Prostate gland (tissue), 2 donors: ENCODE measurements around the gene TEX29. TPM values are rescaled to one million over a fixed set of nuclear protein-coding genes. Genes with fewer than 3 reads are reported as not detected.

Source experiments
- DNase-seq: peaks from one replicate; pipeline ENCODE4 v3.0.0-alpha.2; 2019; ENCODE audit warnings: low spot score
- H3K27ac ChIP-seq, 2 donors: fragments of 200-600 bp; sonication (generic); 2 replicates each; pipeline ENCODE4 v1.5.1; 2017 to 2019
- H3K27me3 ChIP-seq: fragments of 200-600 bp; sonication (generic); replicated peaks from 2 replicates; pipeline ENCODE4 v1.5.1; 2019; ENCODE audit not compliant: insufficient read depth
- H3K36me3 ChIP-seq, 2 donors: fragments of 200-600 bp; sonication (generic); 1 replicate in 1 of 2; 2 replicates in 1 of 2; pipeline versions ENCODE4 v1.5.1 to v1.8.1; 2017 to 2019
- H3K4me1 ChIP-seq: fragments of 200-600 bp; sonication (generic); replicated peaks from 2 replicates; pipeline ENCODE4 v1.5.1; 2019
- H3K4me3 ChIP-seq, 2 donors: fragments of 200-600 bp; sonication (generic); 2 replicates each; pipeline ENCODE4 v1.5.1; 2017 to 2019
- H3K9me3 ChIP-seq: fragments of 200-600 bp; sonication (generic); 2 replicates; pipeline ENCODE4 v1.5.1; 2017
- POLR2A ChIP-seq: fragments of 450-650 bp; IDR thresholded peaks from one replicate; pipeline ENCODE4 v1.6.1; 2016; ENCODE audit warnings: antibody characterized with exemption, mild to moderate bottlenecking
- POLR2AphosphoS5 ChIP-seq: sonication (generic); formaldehyde crosslinking; IDR thresholded peaks from one replicate; pipeline ENCODE4 v1.6.1; 2017; ENCODE audit warnings: antibody characterized with exemption
- WGBS: methylation state at CpG from one replicate; pipeline ENCODE4 v1.1.5; 2018; 5-methylcytosine and 5-hydroxymethylcytosine counted together
- intact Hi-C: fragments of 100-400 bp; cut with DNase I; formaldehyde crosslinking; loops from one replicate; pipeline ENCODE4 v1.14.2; 2022
- total RNA-seq, 2 donors: library from RNA; depleted of rRNA; stranded (reverse); fragments of >200 nt; gene quantifications; one replicate each; pipeline ENCODE4 v1.1.0, GENCODE V29; 2016
- TF ChIP-seq, protein P1 (sequence below), 4 experiments: fragments of 200-600 bp in 2 of 4; fragments of 450-650 bp in 2 of 4; sonication (generic) in 2 of 4; IDR thresholded peaks; 1 replicate in 3 of 4; 2 replicates in 1 of 4; pipeline ENCODE4 v1.5.1; 2016 to 2019; ENCODE audit warnings: antibody characterized with exemption in 4 of 4, mild to moderate bottlenecking in 2 of 4, moderate library complexity in 2 of 4

Gene TEX29
- total RNA-seq, 2 donors from 2014 or later: 1.4 TPM; not detected in 1

- Histone ChIP-seq H3K27me3 (no peaks in the 10 kb centered on the region), H3K4me1 (peaks cover 27% of the 10 kb centered on the region), H3K36me3 (peaks cover 4 to 7% of the 10 kb centered on the region in 2 donors), H3K4me3 (no peak overlapping the region), H3K9me3 (no peaks in the 10 kb centered on the region), H3K27ac (peak overlapping the region; percentile 83 to 89)
- WGBS: 72% methylated on average over 10 of the region's 10 CpGs
- TF ChIP-seq POLR2A: no peak
- no peak for TF ChIP-seq POLR2AphosphoS5
- TF ChIP-seq, protein P1, sequence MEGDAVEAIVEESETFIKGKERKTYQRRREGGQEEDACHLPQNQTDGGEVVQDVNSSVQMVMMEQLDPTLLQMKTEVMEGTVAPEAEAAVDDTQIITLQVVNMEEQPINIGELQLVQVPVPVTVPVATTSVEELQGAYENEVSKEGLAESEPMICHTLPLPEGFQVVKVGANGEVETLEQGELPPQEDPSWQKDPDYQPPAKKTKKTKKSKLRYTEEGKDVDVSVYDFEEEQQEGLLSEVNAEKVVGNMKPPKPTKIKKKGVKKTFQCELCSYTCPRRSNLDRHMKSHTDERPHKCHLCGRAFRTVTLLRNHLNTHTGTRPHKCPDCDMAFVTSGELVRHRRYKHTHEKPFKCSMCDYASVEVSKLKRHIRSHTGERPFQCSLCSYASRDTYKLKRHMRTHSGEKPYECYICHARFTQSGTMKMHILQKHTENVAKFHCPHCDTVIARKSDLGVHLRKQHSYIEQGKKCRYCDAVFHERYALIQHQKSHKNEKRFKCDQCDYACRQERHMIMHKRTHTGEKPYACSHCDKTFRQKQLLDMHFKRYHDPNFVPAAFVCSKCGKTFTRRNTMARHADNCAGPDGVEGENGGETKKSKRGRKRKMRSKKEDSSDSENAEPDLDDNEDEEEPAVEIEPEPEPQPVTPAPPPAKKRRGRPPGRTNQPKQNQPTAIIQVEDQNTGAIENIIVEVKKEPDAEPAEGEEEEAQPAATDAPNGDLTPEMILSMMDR (IDR thresholded peaks at IDR 0.05): no peak
- intact Hi-C loops: loop anchor here (5.0 kb wide), 1 partner anchor 36 kb away; no protein-coding TSS in a partner anchor
- DNase-seq: no peak
Observed at GRCh38 chr13:111283457-111283856, 37.0 kb upstream of the TEX29 start.

GRCh38 chr13:111283991-111284390 lies 36.5 kb upstream of the TEX29 start:
- DNase-seq: no peak
- intact Hi-C loops: loop anchor here (5.0 kb wide), 1 partner anchor 37 kb away; no protein-coding TSS in a partner anchor
- Histone ChIP-seq H3K27ac (peak overlapping the region; percentile 83 to 89), H3K9me3 (no peaks in the 10 kb centered on the region), H3K27me3 (no peaks in the 10 kb centered on the region), H3K36me3 (peaks cover 4 to 7% of the 10 kb centered on the region in 2 donors), H3K4me3 (no peak overlapping the region), H3K4me1 (peaks cover 27% of the 10 kb centered on the region)
- TF ChIP-seq POLR2A (no peak), POLR2AphosphoS5 (no peak)
- WGBS: 69% methylated on average over 9 of the region's 9 CpGs

DNA sequence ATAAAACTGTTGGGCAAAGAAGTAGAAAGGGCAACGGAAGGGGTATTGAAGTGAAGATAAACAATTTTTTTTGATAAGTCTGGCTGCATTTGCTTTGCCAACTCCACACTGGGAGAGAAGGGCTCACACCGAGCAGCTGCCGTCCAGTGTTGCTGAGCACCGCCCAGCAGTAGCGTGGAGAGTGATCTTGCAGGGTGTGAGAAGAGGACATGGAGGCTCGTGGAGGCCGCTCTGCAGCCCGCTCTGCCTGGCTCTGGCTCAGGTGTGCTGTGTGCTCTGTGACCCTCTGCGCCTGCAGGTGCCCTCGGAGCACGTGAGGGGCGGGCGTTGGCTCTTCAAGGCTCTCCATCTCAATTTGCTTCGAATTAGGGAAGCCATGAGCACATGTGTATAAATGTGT lies 35.9 kb upstream of the TEX29 start:
- Histone ChIP-seq H3K27ac (peak overlapping the region; percentile 83 to 89), H3K27me3 (no peaks in the 10 kb centered on the region), H3K36me3 (peaks cover 4 to 7% of the 10 kb centered on the region in 2 donors), H3K4me3 (no peak overlapping the region), H3K4me1 (peaks cover 27% of the 10 kb centered on the region), H3K9me3 (no peaks in the 10 kb centered on the region)
- 92% methylated on average over 14 of the region's 14 CpGs for whole genome bisulfite sequencing
- TF ChIP-seq POLR2A (no peak), POLR2AphosphoS5 (no peak)
- TF ChIP-seq, protein P1 (IDR thresholded peaks at IDR 0.05): no peak
- intact Hi-C loops: loop anchor here (5.0 kb wide), 1 partner anchor 37 kb away; no protein-coding TSS in a partner anchor
- no peak for DNase-seq

- no peak overlapping the region for H3K4me3 ChIP-seq
- H3K4me1 ChIP-seq: peaks cover 27% of the 10 kb centered on the region
- no peaks in the 10 kb centered on the region for H3K9me3 ChIP-seq
- peaks cover 7 to 8% of the 10 kb centered on the region in 2 donors for H3K36me3 ChIP-seq
- 85% methylated on average over 15 of the region's 15 CpGs for WGBS
- TF ChIP-seq POLR2A (no peak), POLR2AphosphoS5 (no peak)
- TF ChIP-seq, protein P1 (IDR thresholded peaks at IDR 0.05): no peak
- intact Hi-C loops: loop anchor here (5.0 kb wide), 1 partner anchor 134 kb away; no protein-coding TSS in a partner anchor
- no peaks in the 10 kb centered on the region for H3K27me3 ChIP-seq
- H3K27ac ChIP-seq: peak overlapping the region in 1 of 2 donors; percentile 28
- no peak for DNase-seq
Observed at GRCh38 chr13:111286162-111286561, 34.3 kb upstream of the TEX29 start.

DNA sequence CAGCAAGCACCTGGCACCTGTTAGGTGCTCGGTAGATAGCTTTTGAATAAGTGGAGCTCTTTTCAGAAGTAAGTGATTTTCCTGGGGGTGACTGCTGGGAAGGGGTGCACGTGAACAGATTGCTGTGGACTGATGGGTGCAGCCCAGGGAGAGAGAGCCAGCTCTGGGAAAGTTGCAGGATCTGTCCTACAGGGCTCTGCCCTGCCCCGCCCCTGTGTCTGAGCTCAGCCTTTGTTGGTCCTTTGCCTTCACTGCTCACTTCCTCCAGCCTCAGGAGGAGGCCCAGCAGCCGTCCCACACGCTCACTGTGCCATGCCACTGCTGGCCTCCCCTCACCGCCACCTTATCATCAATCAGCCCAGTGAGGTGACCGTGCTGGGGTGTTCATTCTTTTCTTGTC lies 33.7 kb upstream of the TEX29 start:
- H3K36me3 ChIP-seq: peaks cover 7 to 8% of the 10 kb centered on the region in 2 donors
- TF ChIP-seq POLR2A (no peak), POLR2AphosphoS5 (no peak)
- TF ChIP-seq, protein P1 (IDR thresholded peaks at IDR 0.05): no peak

More for the DNA sequence above, 33.7 kb upstream of the TEX29 start:
- Histone ChIP-seq H3K4me1 (peaks cover 22% of the 10 kb centered on the region), H3K9me3 (no peaks in the 10 kb centered on the region), H3K27me3 (no peaks in the 10 kb centered on the region), H3K27ac (peak overlapping the region in 1 of 2 donors; percentile 3), H3K4me3 (no peak overlapping the region)
- DNase-seq: no peak
- WGBS: 87% methylated on average over 7 of the region's 7 CpGs
- intact Hi-C loops: loop anchor here (5.0 kb wide), 1 partner anchor 134 kb away; no protein-coding TSS in a partner anchor
